H1 (cell line): ENCODE measurements around the gene MOB2. TPM values are rescaled to one million over a fixed set of nuclear protein-coding genes. Genes with fewer than 3 reads are reported as not detected.

Experiments used
- ATF3 ChIP-seq: IDR thresholded peaks from 2 replicates; pipeline ENCODE4 v1.6.1; 2011; ENCODE audit warnings: low read depth, mild to moderate bottlenecking, low read length; ENCODE audit not compliant: insufficient read depth
- CHD7 ChIP-seq: fragments of 300-600 bp; sonication (generic); IDR thresholded peaks from 2 replicates; pipeline ENCODE4 v1.7.1; 2012; ENCODE audit warnings: low read length, moderate library complexity, mild to moderate bottlenecking, inconsistent platforms; ENCODE audit not compliant: insufficient replicate concordance
- polyA plus RNA-seq, 7 experiments: library from polyadenylated mRNA; depleted of rRNA in 3 of 7; stranded (reverse) in 5 of 7; unstranded in 2 of 7; fragments of >200 nt in 5 of 7; fragments of 200-250 nt in 2 of 7; gene quantifications; 1 replicate in 5 of 7; 2 replicates in 1 of 7; 4 replicates in 1 of 7; pipeline versions ENCODE4 v1.2.1 to v1.2.3, GENCODE V29; 2011 to 2013; ENCODE audit warnings: missing spikeins in 2 of 7, mixed read lengths in 2 of 7
- total RNA-seq: library from RNA; stranded (reverse); fragmentation: NEBNext Ultra II Directional; extraction: Animal tissue kit (Norgen Biotek cat#: 25700); gene quantifications from 2 replicates; pipeline ENCODE4 v1.2.1, GENCODE V29; 2021

Gene MOB2
- total and polyA plus RNA-seq, 2 of the 8 experiments (the other 6 are each of a cell fraction or from before 2014, with no cell fraction given) = 18.6 to 28.2 TPM

GRCh38 chr11:1446623-1447022 lies 40.0 kb downstream of the MOB2 start (continued):
- TF ChIP-seq CHD7 (no peak), ATF3 (no peak)
